DND-41 (cell line): ENCODE measurements around the gene OR4D6.

Experiments
- ATAC-seq: fragments of 200-7000 bp; cut with Tn5 transposase; 3 replicates; pipeline ENCODE4 v1.9.1; 2021; ENCODE audit warnings: low read depth; ENCODE audit not compliant: insufficient read depth
- DNase-seq: peaks from one replicate; pipeline ENCODE4 v3.0.0-alpha.2; 2020
- H2AFZ ChIP-seq: 2 replicates; pipeline ENCODE4 v1.6.0; 2012; ENCODE audit warnings: low read depth, low read length
- H3K27ac ChIP-seq: 2 replicates; pipeline ENCODE4 v1.5.1; 2012; ENCODE audit warnings: low read length, inconsistent platforms
- H3K27me3 ChIP-seq: fragments of 200-600 bp; sonication (generic); 2 replicates; pipeline ENCODE4 v1.6.0; 2012; ENCODE audit warnings: low read length, mild to moderate bottlenecking, inconsistent platforms; ENCODE audit not compliant: insufficient read depth, poor library complexity
- H3K36me3 ChIP-seq: 2 replicates; pipeline ENCODE4 v1.5.1; 2012; ENCODE audit warnings: low read length, inconsistent platforms; ENCODE audit not compliant: insufficient read depth
- H3K4me1 ChIP-seq: 2 replicates; pipeline ENCODE4 v1.5.1; 2012; ENCODE audit warnings: mild to moderate bottlenecking, low read length; ENCODE audit not compliant: insufficient read depth
- H3K4me2 ChIP-seq: 2 replicates; pipeline ENCODE4 v1.6.0; 2012; ENCODE audit warnings: mild to moderate bottlenecking, moderate library complexity, low read length, inconsistent platforms; ENCODE audit not compliant: insufficient read depth
- H3K4me3 ChIP-seq, 2 experiments: fragments of 200-600 bp in 1 of 2; shearing (Covaris generic) in 1 of 2; 2 replicates each; pipeline ENCODE4 v1.5.1; 2012 to 2016; ENCODE audit warnings: inconsistent platforms in 2 of 2, low read length in 2 of 2, mild to moderate bottlenecking in 2 of 2, low read depth in 1 of 2, moderate library complexity in 1 of 2
- H3K79me2 ChIP-seq: 2 replicates; pipeline ENCODE4 v1.6.0; 2012; ENCODE audit warnings: low read length, inconsistent platforms; ENCODE audit not compliant: insufficient read depth
- H3K9ac ChIP-seq: 2 replicates; pipeline ENCODE4 v1.6.0; 2012; ENCODE audit warnings: low read depth, mild to moderate bottlenecking, inconsistent platforms, low read length, moderate library complexity
- H3K9me3 ChIP-seq: 2 replicates; pipeline ENCODE4 v1.5.1; 2012; ENCODE audit warnings: low read length, moderate library complexity, mild to moderate bottlenecking, inconsistent platforms; ENCODE audit not compliant: insufficient read depth, severe bottlenecking
- H4K20me1 ChIP-seq: 2 replicates; pipeline ENCODE4 v1.6.0; 2012; ENCODE audit warnings: low read length; ENCODE audit not compliant: insufficient read depth
- CTCF ChIP-seq: IDR thresholded peaks from 2 replicates; pipeline ENCODE4 v1.5.1; 2012; ENCODE audit warnings: borderline replicate concordance, low read length, moderate library complexity, mild to moderate bottlenecking; ENCODE audit not compliant: poor library complexity, severe bottlenecking; ENCODE audit errors: extremely low read depth
- EZH2 ChIP-seq: IDR thresholded peaks from 3 replicates; pipeline ENCODE4 v1.6.1; 2012; ENCODE audit warnings: borderline replicate concordance, low read depth, mild to moderate bottlenecking, moderate library complexity, low read length, inconsistent platforms; ENCODE audit not compliant: severe bottlenecking

Gene OR4D6

DNA sequence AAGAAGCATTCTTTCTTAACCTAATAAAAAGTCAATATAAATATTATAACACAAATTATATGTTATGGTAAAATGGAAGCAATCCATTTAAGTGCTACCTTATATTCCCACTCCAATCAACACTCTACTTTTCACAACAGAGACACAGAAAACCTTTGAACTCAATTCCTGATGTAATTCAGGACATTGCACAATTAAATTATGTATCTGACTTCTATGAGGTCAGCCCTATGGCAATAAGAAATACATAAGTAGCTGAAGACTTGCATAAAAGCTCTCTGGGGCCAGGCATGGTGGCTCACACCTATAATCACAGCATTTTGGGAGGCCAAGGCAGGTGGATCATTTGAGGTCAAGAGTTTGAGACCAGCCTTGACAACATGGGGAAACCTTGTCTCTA is 23.1 kb downstream of the OR4D6 start:
- Histone ChIP-seq H3K79me2 (no peaks in the 10 kb centered on the region), H4K20me1 (no peaks in the 10 kb centered on the region), H2AFZ (no peak overlapping the region), H3K27ac (no peak overlapping the region), H3K36me3 (no peaks in the 10 kb centered on the region), H3K4me1 (no peaks in the 10 kb centered on the region), H3K27me3 (no peaks in the 10 kb centered on the region), H3K9ac (no peak overlapping the region), H3K9me3 (no peaks in the 10 kb centered on the region), H3K4me2 (no peak overlapping the region), H3K4me3 (no peak overlapping the region)
- DNase-seq (no peak), ATAC-seq (no peak)
- no peak for TF ChIP-seq CTCF
- no peak for TF ChIP-seq EZH2

DNA sequence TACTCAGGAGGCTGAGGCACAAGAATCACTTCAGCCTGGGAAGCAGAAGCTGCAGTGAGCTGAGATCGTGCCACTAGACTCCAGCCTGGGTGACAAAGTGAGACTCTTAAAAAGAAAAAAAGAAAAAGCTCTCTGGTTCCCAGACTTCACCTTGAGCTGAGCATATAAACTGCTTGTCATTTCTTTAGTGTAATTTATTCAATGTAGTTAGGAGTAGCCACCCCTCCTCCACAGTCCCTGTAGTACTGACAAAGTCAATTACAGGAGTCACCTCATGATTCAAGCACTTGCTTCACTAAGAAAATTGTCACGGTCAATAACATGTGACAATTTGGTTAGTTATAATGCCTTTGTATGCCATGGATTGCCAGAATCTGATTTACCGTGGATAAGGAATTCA is 23.6 kb downstream of the OR4D6 start:
- ATAC-seq (no peak), DNase-seq (no peak)
- Histone ChIP-seq H3K27me3 (no peaks in the 10 kb centered on the region), H3K4me2 (no peak overlapping the region), H3K9me3 (no peaks in the 10 kb centered on the region), H3K4me1 (no peaks in the 10 kb centered on the region), H3K27ac (no peak overlapping the region), H2AFZ (no peak overlapping the region), H3K36me3 (no peaks in the 10 kb centered on the region), H4K20me1 (no peaks in the 10 kb centered on the region), H3K9ac (no peak overlapping the region), H3K79me2 (no peaks in the 10 kb centered on the region), H3K4me3 (no peak overlapping the region)
- TF ChIP-seq EZH2 (no peak), CTCF (no peak)

- Histone ChIP-seq H3K36me3 (no peaks in the 10 kb centered on the region), H3K27ac (no peak overlapping the region), H3K9me3 (no peaks in the 10 kb centered on the region), H4K20me1 (no peaks in the 10 kb centered on the region), H3K9ac (no peak overlapping the region), H3K4me1 (no peaks in the 10 kb centered on the region), H3K4me3 (no peak overlapping the region), H3K4me2 (no peak overlapping the region), H3K79me2 (no peaks in the 10 kb centered on the region), H2AFZ (no peak overlapping the region), H3K27me3 (peaks cover 7% of the 10 kb centered on the region)
- DNase-seq, result no peak
- ATAC-seq, result no peak
- no peak for TF ChIP-seq EZH2
- no peak for TF ChIP-seq CTCF
These were observed 45.2 kb downstream of the OR4D6 start for GRCh38 chr11:59501931-59502330.

GRCh38 chr11:59503276-59503675 is 46.5 kb downstream of the OR4D6 start, which contains the start of gene OR4D11:
OR4D11 (plus strand) TSS chr11:59503576; CDS start chr11:59503576, 0 bp downstream.
- Histone ChIP-seq H3K27me3 (peaks cover 7% of the 10 kb centered on the region), H3K9ac (no peak within 1 kb of the TSS), H4K20me1 (no peaks in the 10 kb centered on the region), H3K4me1 (no peaks in the 10 kb centered on the region), H2AFZ (no peak within 1 kb of the TSS), H3K36me3 (no peaks in the 10 kb centered on the region), H3K4me2 (no peak within 1 kb of the TSS), H3K79me2 (no peaks in the 10 kb centered on the region), H3K4me3 (no peak within 1 kb of the TSS), H3K27ac (no peak within 1 kb of the TSS), H3K9me3 (no peaks in the 10 kb centered on the region)
- TF ChIP-seq CTCF (no peak), EZH2 (no peak)
- DNase-seq (no peak), ATAC-seq (no peak)
